ENCODE data around the gene SMG6.

SMG6 gene

GRCh38 chr17:2123375-2124251 lies 180.0 kb downstream of the SMG6 start:
- peak; percentile 53 for DNase-seq (ENCODE audit: low spot score)
- TF ChIP-seq CTCF (IDR thresholded peaks at IDR 0.05; ENCODE audit: borderline replicate concordance, control extremely low read depth, extremely low read depth, insufficient read depth, missing control alignments) = no peak
- in situ Hi-C loops (cut with MboI; ENCODE audit: low sequenced_read_pairs, unreplicated experiment) = no loop called here

GRCh38 chr17:2122641-2123302 lies 180.8 kb downstream of the SMG6 start:
- TF ChIP-seq CTCF (IDR thresholded peaks at IDR 0.05; ENCODE audit: borderline replicate concordance, control extremely low read depth, extremely low read depth, insufficient read depth, missing control alignments) = peak; percentile 14
- DNase-seq (ENCODE audit: low spot score) = peak; percentile 55
- in situ Hi-C loops (cut with MboI; ENCODE audit: low sequenced_read_pairs, unreplicated experiment) = no loop called here

GRCh38 chr17:2120586-2121335 lies 182.8 kb downstream of the SMG6 start:
- no peak for TF ChIP-seq CTCF (IDR thresholded peaks at IDR 0.05; ENCODE audit: borderline replicate concordance, control extremely low read depth, extremely low read depth, insufficient read depth, missing control alignments)
- in situ Hi-C loops (cut with MboI; ENCODE audit: low sequenced_read_pairs, unreplicated experiment) = no loop called here
- no peak for DNase-seq (ENCODE audit: low spot score)

- no peak for DNase-seq (ENCODE audit: low spot score)
- in situ Hi-C loops (cut with MboI; ENCODE audit: low sequenced_read_pairs, unreplicated experiment) = no loop called here
- TF ChIP-seq CTCF (IDR thresholded peaks at IDR 0.05; ENCODE audit: borderline replicate concordance, control extremely low read depth, extremely low read depth, insufficient read depth, missing control alignments) = no peak
Observed at GRCh38 chr17:2113279-2113622, 190.3 kb downstream of the SMG6 start.

- in situ Hi-C loops (cut with MboI; ENCODE audit: low sequenced_read_pairs, unreplicated experiment) = no loop called here
- TF ChIP-seq CTCF (IDR thresholded peaks at IDR 0.05; ENCODE audit: borderline replicate concordance, control extremely low read depth, extremely low read depth, insufficient read depth, missing control alignments) = no peak
- no peak for DNase-seq (ENCODE audit: low spot score)
Observed at GRCh38 chr17:2111691-2112090, 191.9 kb downstream of the SMG6 start.

GRCh38 chr17:2110436-2110835 lies 193.1 kb downstream of the SMG6 start:
- DNase-seq (ENCODE audit: low spot score) = no peak
- TF ChIP-seq CTCF (IDR thresholded peaks at IDR 0.05; ENCODE audit: borderline replicate concordance, control extremely low read depth, extremely low read depth, insufficient read depth, missing control alignments) = no peak
- in situ Hi-C loops (cut with MboI; ENCODE audit: low sequenced_read_pairs, unreplicated experiment) = no loop called here

Data from GM13976 (cell line).